Left ventricle myocardium inferior (tissue), 1 donor: ENCODE results near the gene TRNT1. TPM values are rescaled to one million over a fixed set of nuclear protein-coding genes. Genes with fewer than 3 reads are reported as not detected.
A peak's percentile ranks its signal among the peaks of the same experiment; 100 is the strongest.

Source experiments
- DNase-seq: peaks from one replicate; pipeline ENCODE4 v3.0.0-alpha.2; 2020
- H3K27ac ChIP-seq: fragments of 200-600 bp; replicated peaks from 2 replicates; pipeline ENCODE4 v1.8.0; 2021
- H3K27me3 ChIP-seq: fragments of 200-600 bp; 2 replicates; pipeline ENCODE4 v1.8.0; 2021; ENCODE audit warnings: low read depth
- H3K36me3 ChIP-seq: fragments of 200-600 bp; 2 replicates; pipeline ENCODE4 v1.8.0; 2021
- H3K4me1 ChIP-seq: fragments of 200-600 bp; 2 replicates; pipeline ENCODE4 v1.8.0; 2021
- H3K4me3 ChIP-seq: fragments of 200-600 bp; 2 replicates; pipeline ENCODE4 v1.8.0; 2021; ENCODE audit warnings: mild to moderate bottlenecking, moderate library complexity
- H3K9me3 ChIP-seq: fragments of 200-600 bp; replicated peaks from 2 replicates; pipeline ENCODE4 v1.8.0; 2021
- intact Hi-C: fragments of 100-400 bp; cut with micrococcal nuclease; formaldehyde crosslinking; loops from one replicate; pipeline ENCODE4 v1.11.0; 2022
- total RNA-seq: library from RNA; stranded (reverse); fragmentation: NEBNext Ultra II Directional; extraction: Animal tissue kit (Norgen Biotek cat#: 25700); gene quantifications from one replicate; pipeline ENCODE4 v1.2.1, GENCODE V29; 2021
- TF ChIP-seq, protein P1 (sequence below): fragments of 200-600 bp; IDR thresholded peaks from 2 replicates; pipeline ENCODE4 v1.8.0; 2021; ENCODE audit warnings: antibody characterized with exemption, mild to moderate bottlenecking, borderline replicate concordance
- donor health status: DM: no; HTN: yes; CAD: no; lungs with severe emphysema.

The TRNT1 gene
- total RNA-seq, 1 donor from 2014 or later, result 14.6 TPM

DNA sequence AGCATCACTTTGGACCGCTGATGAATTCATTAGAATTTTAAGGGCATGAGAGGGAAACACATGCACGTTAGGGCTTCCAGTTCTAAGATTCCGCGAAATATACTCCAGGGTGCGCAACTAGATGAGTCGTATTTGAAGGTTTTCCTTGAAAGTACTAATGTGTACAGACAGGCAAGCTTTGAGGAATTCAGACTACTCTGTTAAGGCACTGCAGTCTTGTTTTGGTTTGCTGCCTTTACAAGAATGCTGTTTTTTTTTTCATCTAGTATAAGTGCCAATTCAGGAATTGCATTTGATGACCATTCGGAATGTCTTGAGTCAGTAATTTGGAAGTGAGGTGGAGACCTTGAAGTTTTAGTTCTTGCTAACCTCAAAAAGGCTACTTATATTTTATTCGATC lies 19.1 kb downstream of the TRNT1 start:
- intact Hi-C loops, result no loop called here

DNA sequence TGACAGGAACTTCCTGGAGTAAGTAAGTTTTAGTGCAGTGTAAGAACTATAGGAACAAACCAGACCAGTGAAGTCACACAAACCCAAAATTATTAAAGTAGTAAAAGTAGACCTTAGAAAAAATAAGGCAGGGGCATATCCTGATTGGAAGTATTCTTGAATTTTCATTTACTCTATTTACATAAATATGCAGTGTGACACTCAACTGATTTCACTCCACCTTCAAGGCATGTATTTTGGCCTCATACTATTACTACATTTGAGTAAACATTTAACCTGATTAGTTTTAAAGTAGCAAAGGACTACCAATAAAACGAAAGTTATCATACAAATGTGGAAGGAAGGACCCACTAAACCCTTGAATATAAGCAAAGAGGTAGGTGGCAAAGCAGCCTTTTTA lies 22.8 kb downstream of the TRNT1 start:
- peaks cover 94% of the 10 kb centered on the region for H3K36me3 ChIP-seq
- TF ChIP-seq, protein P1, sequence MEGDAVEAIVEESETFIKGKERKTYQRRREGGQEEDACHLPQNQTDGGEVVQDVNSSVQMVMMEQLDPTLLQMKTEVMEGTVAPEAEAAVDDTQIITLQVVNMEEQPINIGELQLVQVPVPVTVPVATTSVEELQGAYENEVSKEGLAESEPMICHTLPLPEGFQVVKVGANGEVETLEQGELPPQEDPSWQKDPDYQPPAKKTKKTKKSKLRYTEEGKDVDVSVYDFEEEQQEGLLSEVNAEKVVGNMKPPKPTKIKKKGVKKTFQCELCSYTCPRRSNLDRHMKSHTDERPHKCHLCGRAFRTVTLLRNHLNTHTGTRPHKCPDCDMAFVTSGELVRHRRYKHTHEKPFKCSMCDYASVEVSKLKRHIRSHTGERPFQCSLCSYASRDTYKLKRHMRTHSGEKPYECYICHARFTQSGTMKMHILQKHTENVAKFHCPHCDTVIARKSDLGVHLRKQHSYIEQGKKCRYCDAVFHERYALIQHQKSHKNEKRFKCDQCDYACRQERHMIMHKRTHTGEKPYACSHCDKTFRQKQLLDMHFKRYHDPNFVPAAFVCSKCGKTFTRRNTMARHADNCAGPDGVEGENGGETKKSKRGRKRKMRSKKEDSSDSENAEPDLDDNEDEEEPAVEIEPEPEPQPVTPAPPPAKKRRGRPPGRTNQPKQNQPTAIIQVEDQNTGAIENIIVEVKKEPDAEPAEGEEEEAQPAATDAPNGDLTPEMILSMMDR, result no peak
- H3K4me3 ChIP-seq, result no peak overlapping the region
- intact Hi-C loops, result no loop called here
- H3K4me1 ChIP-seq, result peaks cover 12% of the 10 kb centered on the region
- no peaks in the 10 kb centered on the region for H3K27me3 ChIP-seq
- DNase-seq, result no peak
- H3K27ac ChIP-seq, result no peak overlapping the region
- H3K9me3 ChIP-seq, result no peaks in the 10 kb centered on the region

More for the DNA sequence above, 19.1 kb downstream of the TRNT1 start:
- H3K27ac ChIP-seq, result no peak overlapping the region
- no peaks in the 10 kb centered on the region for H3K27me3 ChIP-seq
- no peak for DNase-seq
- no peak overlapping the region for H3K4me3 ChIP-seq
- H3K36me3 ChIP-seq, result peaks cover 99% of the 10 kb centered on the region
- H3K4me1 ChIP-seq, result no peaks in the 10 kb centered on the region
- TF ChIP-seq, protein P1, result no peak
- no peaks in the 10 kb centered on the region for H3K9me3 ChIP-seq

DNA sequence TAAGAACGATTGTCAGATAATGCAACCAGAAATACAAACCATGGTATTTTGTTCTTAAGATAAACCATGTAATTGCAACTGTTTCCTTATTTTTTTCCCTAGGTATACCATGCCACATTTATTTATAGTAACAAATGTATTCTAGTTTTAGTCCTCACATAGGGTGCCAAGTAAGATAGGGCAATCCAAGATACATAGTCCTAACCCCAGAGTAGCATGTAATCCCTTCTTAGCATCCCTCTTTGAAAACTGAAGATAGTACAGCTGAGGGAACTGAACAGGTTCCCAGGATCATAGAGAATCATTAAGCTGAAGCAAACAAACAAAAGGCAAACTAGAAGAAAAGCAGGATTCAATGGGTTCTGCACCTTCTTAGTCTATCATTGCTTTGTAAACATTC lies 24.8 kb downstream of the TRNT1 start:
- peaks cover 20% of the 10 kb centered on the region for H3K4me1 ChIP-seq
- H3K36me3 ChIP-seq, result peaks cover 94% of the 10 kb centered on the region
- TF ChIP-seq, protein P1, result no peak
- H3K9me3 ChIP-seq, result no peaks in the 10 kb centered on the region
- H3K4me3 ChIP-seq, result no peak overlapping the region
- no peak overlapping the region for H3K27ac ChIP-seq
- intact Hi-C loops, result no loop called here
- H3K27me3 ChIP-seq, result no peaks in the 10 kb centered on the region
- no peak for DNase-seq

DNA sequence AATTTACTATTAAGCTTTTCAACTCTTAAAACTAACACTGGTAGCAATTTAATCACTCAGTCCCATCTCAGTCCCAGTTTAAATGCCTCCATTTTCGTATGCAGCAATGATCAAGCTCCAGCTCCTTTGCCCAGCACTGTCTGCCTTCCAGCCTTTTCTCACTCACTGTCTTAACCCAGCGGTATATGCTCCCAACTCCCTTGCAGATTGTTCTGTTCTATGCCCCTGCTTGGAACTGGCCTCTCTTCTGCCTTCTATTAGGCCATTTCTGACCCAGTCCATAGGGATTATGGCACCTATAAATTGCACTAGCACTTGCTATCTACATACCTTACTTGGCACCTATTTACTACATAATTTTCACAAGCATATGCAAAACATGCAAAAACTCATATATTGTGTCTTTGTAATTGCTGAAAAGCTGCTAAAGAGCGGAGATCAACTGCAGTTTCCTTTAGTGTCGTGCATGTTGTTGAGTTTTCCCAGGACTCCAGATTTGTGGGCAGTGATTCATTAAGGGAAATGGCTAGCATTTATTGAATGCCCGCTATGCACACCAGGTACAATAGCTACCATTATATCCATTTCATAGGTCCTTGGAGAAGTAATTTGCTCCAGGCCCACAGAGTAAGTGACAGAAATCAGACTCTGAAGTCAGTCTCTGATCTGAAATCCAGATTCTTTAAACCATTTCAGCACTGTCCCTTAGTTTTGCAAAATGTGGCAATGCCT lies 28.3 kb downstream of the TRNT1 start:
- DNase-seq, result no peak
- H3K4me1 ChIP-seq, result peaks cover 20% of the 10 kb centered on the region
- H3K27me3 ChIP-seq, result no peaks in the 10 kb centered on the region
- H3K36me3 ChIP-seq, result peaks cover 85% of the 10 kb centered on the region
- H3K9me3 ChIP-seq, result no peaks in the 10 kb centered on the region
- H3K4me3 ChIP-seq, result no peak overlapping the region
- intact Hi-C loops, result no loop called here
- TF ChIP-seq, protein P1, result no peak
- peak overlapping the region; percentile 2 for H3K27ac ChIP-seq

DNA sequence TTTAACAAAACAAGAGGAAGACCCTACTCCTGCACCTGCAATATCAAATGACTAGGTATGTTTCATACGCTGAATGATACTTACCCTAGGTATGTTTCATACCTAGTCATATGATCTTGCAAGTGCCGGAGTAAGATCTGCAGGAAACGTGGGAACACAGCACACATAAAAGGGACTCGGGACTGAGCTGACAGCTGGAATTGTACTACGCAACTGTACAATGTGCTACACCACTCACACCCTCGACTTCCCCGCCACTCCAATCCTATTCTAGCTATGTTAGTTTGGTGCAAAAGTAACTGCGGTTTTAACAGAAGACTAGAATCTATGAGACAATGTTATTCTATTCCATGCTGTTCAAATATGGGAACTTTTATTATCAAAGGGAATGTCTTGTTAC lies 30.7 kb downstream of the TRNT1 start:
- Histone ChIP-seq H3K9me3 (no peaks in the 10 kb centered on the region), H3K27me3 (no peaks in the 10 kb centered on the region), H3K36me3 (peaks cover 82% of the 10 kb centered on the region), H3K27ac (no peak overlapping the region), H3K4me1 (peaks cover 20% of the 10 kb centered on the region), H3K4me3 (no peak overlapping the region)
- no peak for DNase-seq
- intact Hi-C loops, result no loop called here
- TF ChIP-seq, protein P1, result no peak
